Right renal pelvis (tissue), 4 donors: ENCODE results near the gene CYLD. TPM values are rescaled to one million over a fixed set of nuclear protein-coding genes. Genes with fewer than 3 reads are reported as not detected.

Experiments
- DNase-seq, 4 donors: peaks; one replicate each; pipeline ENCODE4 v3.0.0-alpha.2; 2013; ENCODE audit warnings: low read depth in 4 of 4, low spot score in 3 of 4, missing footprints in 1 of 4
- polyA plus RNA-seq, 4 donors: library from polyadenylated mRNA; unstranded; fragments of 120-200 nt; gene quantifications; one replicate each; pipeline ENCODE4 v1.2.1, GENCODE V29; 2013; ENCODE audit not compliant: insufficient read length in 4 of 4

CYLD gene
- polyA plus RNA-seq, 4 donors, result 20.4 to 32.0 (median 26.8) TPM

DNA sequence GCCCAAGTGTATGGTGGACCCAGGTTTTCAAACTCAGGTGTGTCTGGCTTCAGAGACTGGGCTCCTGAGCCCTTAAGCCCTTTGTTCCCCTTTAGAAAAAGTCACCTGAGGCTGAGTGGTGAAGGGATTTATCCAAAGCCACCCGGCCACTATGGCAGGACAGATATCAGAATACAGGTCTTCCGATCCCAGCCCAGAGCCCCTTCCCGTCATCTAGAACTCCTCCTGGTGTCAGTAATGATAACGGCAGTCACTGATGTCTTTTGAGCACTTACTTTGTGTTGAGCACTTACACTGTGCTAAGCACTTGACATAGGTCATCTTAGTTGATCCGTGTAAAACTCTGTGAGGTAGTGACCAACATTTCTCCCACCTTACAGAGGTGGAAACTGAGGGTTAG lies 31.9 kb upstream of the CYLD start:
- DNase-seq, result no peak

DNA sequence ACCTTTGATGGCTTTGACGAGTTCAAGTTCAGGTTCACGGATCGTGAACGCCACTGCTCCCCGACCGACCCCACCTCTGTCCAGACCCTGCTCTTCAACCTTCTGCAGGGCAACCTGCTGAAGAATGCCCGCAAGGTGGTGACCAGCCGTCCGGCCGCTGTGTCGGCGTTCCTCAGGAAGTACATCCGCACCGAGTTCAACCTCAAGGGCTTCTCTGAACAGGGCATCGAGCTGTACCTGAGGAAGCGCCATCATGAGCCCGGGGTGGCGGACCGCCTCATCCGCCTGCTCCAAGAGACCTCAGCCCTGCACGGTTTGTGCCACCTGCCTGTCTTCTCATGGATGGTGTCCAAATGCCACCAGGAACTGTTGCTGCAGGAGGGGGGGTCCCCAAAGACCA lies 30.8 kb upstream of the CYLD start:
- DNase-seq, result no peak

DNA sequence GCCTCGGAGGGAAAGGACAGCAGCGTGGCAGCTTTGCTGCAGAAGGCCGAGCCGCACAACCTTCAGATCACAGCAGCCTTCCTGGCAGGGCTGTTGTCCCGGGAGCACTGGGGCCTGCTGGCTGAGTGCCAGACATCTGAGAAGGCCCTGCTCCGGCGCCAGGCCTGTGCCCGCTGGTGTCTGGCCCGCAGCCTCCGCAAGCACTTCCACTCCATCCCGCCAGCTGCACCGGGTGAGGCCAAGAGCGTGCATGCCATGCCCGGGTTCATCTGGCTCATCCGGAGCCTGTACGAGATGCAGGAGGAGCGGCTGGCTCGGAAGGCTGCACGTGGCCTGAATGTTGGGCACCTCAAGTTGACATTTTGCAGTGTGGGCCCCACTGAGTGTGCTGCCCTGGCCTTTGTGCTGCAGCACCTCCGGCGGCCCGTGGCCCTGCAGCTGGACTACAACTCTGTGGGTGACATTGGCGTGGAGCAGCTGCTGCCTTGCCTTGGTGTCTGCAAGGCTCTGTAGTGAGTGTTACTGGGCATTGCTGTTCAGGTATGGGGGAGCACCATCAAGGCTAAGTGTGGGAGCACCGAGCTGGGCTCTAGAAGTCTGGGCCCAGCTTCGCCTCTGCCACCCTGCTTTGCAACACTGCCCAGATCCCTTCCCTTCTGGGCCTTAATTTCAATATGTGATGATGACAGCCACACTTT lies 29.9 kb upstream of the CYLD start:
- DNase-seq, result no peak

DNA sequence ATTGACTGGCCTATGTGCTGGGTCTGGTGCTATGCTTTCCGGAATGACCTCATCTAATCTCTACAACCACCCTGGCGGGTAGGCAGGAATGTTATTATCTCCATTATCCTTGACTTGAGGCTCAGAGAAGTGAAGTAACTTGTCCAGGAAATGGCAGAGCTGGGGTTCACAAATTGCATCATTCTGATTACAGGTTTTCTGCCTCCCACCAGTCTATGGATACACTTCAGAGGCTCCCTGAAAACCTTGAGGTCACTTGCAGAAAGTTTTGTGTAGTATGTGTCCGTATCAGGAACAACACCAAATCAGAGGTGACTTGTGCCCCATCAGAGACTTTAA lies 29.4 kb upstream of the CYLD start:
- DNase-seq, result no peak

DNA sequence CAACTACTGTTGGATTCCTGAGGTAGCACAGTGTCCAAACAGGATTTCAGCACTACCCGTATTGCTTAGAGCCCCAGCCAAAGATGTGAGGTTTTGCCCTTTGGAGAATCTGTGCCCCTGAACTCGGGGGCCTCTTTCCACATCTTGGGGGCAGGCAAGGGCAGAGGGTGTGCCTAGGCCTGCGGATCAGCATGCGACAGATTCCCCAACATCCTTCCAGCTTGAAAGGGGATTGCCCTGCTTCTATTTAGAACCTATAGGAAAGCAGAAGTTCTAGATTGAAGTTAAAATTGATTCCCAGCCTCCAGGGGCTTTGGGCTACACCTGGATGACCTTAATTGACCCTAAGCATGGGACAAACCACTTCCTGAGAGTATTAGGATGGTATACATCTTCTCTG lies 28.9 kb upstream of the CYLD start:
- no peak for DNase-seq

DNA sequence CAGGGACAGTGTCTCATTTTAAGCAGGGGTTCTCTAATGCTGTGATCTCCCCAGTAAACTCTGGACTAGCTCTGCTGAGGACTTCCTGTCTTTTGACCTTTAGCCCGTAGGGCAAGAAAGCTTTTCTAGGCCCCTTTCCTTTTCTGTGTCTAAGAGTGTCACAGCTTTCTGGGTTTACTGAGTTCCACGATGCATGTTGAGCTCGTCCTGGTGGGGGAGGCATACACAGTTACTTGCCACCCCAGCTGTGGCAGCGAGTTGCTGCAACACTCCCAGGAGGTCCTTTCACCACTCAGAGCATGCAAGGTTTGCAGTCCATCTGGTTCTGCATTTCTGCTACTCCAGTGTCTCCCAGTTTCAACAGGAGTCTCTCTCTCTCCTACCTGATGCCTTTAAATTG lies 24.8 kb upstream of the CYLD start:
- no peak for DNase-seq

DNA sequence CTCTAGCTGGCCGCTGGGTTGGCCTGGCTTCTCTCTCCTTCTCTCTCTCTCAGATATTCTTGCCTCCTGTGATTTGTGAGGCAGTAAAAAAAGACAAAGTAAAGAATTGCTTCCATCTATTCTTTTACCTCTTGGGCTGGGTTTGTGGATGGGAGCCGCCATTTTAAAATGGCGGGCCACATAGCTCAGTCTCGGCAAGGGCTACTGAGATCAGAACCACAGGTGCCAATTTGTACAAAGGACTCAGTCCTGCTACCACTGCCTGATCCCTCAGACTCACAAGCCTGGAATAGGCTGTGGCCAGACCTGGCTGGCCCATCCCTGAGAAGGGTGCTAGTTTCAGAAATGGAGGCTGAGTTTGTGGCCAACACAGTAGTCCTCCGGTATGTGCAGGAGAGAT lies 24.4 kb upstream of the CYLD start:
- DNase-seq, result no peak

- no peak for DNase-seq
Observed at GRCh38 chr16:50718061-50718760, 23.7 kb upstream of the CYLD start.

DNA sequence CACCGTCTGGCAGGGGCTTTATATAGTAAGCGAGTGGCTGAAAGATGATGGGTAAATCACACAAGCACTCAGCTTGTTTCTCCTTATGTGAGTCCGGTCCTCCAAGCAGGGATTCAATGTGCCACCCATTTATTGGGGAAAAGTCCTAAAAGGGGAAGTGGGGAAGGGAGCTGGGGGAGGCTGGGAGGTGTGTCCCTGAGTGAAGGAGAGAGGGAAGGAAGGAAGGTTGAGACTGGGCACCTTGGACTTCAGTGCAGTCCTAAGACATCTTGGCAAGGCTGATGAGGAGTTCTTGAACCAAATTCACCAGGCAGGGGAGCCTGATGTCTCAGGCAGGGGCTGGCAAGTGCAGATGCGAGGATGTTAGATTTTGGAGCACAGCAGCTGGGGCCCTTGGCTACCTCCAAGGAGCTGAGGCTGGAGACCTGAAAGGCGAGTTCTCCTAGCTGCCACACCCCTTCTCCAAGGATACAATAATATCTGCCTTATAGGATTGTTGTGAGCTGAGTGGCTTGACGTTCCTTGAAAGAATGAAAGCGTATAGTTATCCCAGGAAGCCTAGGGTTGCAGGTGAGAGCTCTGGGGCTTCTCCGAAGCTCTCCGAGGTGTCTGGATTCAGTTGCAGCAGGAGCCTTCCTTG lies 23.0 kb upstream of the CYLD start:
- DNase-seq, result no peak

DNA sequence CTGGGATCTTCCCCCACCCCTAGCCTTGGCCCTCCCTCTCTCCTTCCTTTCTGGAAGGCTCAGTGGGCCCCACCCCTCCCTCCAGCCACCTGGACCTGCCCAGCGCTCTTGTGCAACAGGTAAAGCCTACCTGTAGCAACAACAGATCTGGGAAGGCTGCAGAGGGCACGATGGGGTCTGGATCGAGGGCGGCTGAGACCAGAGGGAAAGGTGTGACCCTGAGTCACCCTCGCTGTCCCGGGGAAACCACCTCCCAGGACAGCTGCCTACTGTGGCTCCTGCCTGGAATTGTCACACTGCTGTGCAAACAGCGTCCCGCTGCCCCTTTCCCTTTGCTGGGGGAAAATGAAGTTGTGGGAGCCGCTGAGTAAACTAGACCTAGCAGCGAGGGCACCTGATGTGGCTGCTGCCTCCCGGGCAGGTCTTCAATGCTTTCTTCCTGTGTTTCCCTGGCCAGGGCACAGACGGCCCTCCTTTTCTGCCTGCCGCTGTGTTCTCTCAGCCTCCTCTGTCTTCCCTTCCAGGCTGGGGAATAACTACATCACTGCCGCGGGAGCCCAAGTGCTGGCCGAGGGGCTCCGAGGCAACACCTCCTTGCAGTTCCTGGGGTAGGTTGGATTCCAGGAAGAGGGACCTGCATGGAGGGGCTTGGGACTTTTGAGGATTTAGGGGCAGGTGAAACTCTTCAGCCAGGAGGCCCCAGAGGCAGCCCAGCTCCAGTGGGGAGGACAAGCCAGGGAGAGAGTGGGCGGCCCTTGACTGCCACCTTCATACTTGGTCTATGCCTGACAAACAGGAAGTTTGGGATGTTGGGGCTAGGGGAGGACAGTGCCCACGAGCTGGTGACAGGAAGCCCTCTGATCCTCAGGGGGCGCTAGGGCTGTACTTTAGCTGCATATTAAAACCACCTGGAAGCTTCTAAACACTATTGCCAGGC lies 22.2 kb upstream of the CYLD start:
- no peak for DNase-seq

DNA sequence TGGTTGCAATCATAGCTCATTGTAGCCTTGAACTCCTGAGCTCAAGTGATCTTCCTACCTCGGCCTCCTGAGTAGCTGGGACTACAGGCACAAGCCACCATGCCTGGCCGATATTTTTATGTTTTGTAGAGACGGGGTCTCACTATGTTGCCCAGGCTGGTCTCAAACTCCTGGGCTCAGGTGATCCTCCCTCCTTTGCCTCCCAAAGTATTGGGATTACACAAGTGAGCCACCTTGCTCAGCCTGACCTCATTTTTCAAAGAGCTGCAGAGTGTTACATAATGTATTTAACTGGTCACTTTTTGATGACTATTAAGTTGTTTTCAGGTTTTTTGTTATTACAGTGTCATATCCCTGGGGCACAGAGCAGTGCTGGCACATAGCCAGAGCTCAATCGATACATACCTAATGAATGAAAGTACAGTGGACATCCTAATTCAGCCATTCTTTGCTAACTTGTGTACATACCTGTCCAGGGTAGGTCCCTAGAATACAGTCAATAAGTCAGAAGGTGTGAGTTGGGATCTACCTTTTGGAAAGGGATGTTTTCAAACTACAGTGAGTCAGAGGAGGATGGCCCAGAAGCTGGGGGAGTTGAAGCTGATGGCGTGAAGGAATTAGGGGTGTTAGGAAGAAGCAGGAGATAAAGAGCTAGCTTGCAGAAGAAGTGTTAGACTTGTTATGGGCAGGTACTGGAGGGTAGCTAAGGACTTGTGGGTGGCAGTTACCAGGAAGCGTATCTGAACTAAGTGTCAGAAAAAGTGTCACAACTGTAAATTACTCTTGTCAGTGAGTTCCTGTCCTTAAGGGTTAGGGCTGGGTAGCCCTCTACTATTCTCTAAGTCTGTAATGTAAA lies 20.1 kb upstream of the CYLD start:
- DNase-seq, result no peak

DNA sequence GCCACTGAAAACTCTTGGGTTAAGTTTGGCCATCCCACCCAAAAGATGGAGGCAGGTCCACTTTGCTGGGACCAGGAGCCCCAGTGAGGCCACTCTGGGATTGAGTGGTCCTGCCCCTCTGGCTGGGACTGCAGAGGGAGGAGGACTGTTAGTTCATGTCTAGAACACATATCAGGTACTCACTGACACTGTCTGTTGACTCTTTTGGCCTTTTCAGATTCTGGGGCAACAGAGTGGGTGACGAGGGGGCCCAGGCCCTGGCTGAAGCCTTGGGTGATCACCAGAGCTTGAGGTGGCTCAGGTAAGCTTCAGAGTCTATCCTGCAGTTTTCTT lies 19.5 kb upstream of the CYLD start:
- DNase-seq, result no peak

- no peak for DNase-seq
Observed at GRCh38 chr16:50722960-50723359, 18.9 kb upstream of the CYLD start.

GRCh38 chr16:50724306-50724705 lies 17.6 kb upstream of the CYLD start:
- no peak for DNase-seq

DNA sequence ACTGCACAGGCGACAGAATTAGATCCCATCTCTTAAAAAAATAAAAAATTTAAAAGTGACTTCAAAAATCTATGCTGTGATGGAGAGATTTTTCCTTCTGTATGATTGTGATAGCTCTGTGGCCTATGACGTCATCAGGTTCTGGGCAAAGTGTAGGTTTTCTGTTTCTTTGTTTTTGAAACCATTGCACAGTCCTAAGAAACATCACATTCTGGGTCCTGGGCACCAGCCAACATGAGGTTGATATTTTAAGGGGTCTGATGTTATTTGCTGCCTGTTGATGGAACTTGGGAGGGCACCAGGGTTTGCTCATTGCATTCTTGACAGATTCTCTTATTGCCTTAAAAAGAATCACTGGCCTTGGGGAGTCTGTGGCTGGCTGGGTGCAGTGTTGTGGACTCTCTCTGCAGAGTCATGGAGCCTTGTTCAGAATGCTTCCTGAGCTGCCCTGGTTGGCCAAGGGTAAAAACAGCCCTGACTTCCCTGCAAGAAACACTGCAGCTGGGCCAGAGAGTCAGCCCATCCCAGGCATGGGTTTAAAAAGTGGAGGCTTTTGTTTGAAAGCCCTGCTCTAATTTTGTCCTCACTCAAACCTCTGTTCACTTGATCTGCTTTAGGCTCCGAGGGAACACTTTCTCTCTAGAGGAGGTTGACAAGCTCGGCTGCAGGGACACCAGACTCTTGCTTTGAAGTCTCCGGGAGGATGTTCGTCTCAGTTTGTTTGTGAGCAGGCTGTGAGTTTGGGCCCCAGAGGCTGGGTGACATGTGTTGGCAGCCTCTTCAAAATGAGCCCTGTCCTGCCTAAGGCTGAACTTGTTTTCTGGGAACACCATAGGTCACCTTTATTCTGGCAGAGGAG lies 10.5 kb upstream of the CYLD start:
- no peak for DNase-seq

DNA sequence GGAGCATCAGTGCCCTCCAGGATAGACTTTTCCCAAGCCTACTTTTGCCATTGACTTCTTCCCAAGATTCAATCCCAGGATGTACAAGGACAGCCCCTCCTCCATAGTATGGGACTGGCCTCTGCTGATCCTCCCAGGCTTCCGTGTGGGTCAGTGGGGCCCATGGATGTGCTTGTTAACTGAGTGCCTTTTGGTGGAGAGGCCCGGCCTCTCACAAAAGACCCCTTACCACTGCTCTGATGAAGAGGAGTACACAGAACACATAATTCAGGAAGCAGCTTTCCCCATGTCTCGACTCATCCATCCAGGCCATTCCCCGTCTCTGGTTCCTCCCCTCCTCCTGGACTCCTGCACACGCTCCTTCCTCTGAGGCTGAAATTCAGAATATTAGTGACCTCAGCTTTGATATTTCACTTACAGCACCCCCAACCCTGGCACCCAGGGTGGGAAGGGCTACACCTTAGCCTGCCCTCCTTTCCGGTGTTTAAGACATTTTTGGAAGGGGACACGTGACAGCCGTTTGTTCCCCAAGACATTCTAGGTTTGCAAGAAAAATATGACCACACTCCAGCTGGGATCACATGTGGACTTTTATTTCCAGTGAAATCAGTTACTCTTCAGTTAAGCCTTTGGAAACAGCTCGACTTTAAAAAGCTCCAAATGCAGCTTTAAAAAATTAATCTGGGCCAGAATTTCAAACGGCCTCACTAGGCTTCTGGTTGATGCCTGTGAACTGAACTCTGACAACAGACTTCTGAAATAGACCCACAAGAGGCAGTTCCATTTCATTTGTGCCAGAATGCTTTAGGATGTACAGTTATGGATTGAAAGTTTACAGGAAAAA lies 9.7 kb upstream of the CYLD start:
- DNase-seq, result no peak

DNA sequence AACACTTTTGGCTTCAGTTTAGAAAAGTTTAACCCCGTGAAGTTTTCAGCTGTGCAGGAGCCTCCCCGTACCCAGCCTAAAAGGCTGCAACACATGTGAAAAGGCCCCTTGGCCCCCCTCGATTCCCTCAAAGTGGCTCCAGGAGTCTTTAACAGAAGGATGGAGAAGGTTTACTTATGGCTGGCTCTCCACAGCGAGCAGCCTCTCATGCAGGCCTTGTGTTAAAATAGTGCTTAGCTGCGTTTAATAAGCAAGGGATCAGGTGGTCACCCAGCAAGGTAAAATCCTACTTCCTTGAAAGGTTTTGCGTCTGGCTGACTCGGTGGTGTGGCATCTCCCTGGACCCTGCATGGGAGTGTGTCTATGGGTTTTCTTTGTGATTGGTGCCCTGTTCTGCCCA lies 8.4 kb upstream of the CYLD start:
- DNase-seq, result no peak

DNA sequence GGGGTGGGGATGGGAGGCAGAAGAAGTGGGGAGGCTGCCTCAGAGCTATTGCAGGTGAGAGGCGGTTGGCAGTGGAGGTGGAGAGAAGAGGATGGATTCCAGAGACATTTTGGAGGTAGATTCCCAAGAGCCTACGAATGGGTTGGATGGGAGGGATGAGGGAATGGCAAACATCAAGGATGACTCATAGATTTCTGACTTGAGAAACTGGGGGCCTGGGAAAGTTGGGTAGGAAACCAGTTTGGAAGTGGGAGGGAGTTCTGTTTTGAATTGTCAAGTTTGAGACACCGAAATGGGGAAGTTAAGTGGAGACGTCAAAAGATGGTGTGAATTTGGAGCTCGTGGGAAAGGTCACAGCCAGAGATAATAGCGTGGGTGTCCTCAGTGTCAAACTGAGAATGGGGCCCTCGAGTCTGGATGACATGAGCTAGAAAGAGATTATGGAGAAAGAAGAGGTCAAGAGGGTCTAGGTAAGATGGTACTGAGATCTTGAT lies 6.2 kb upstream of the CYLD start:
- no peak for DNase-seq
